Activated CD4-positive, alpha-beta T cell treated with anti-CD3 and anti-CD28 coated beads, Interleukin-2, amount 10 ng/mL, durations not matched to agents 24 days and 14 days (primary cell): ENCODE data around the gene CSNK1G3. TPM values are rescaled to one million over a fixed set of nuclear protein-coding genes. Genes with fewer than 3 reads are reported as not detected.

Experiments used
- DNase-seq: peaks from one replicate; pipeline ENCODE4 v3.0.0; 2022
- H3K27ac Mint-ChIP-seq: one replicate; pipeline ENCODE4 v1.8.0; 2022; ENCODE audit warnings: mild to moderate bottlenecking, mixed read lengths
- H3K27me3 Mint-ChIP-seq: one replicate; pipeline ENCODE4 v1.8.0; 2022; ENCODE audit warnings: mixed read lengths
- H3K36me3 Mint-ChIP-seq: one replicate; pipeline ENCODE4 v1.8.0; 2022; ENCODE audit warnings: low read depth, mild to moderate bottlenecking, mixed read lengths
- H3K4me1 Mint-ChIP-seq: one replicate; pipeline ENCODE4 v1.8.0; 2021; ENCODE audit warnings: mixed read lengths
- H3K4me3 Mint-ChIP-seq: one replicate; pipeline ENCODE4 v1.8.0; 2022; ENCODE audit warnings: mild to moderate bottlenecking, moderate library complexity, mixed read lengths
- H3K9me3 Mint-ChIP-seq: one replicate; pipeline ENCODE4 v1.8.0; 2021; ENCODE audit warnings: mixed read lengths
- intact Hi-C: fragments of 100-400 bp; cut with micrococcal nuclease; formaldehyde crosslinking; loops from one replicate; pipeline ENCODE4 v1.15.1; 2023
- total RNA-seq: library from RNA; stranded (reverse); gene quantifications from 2 replicates; pipeline ENCODE4 v1.2.3, GENCODE V29; 2022

Gene CSNK1G3
- total RNA-seq, 1 donor from 2014 or later: 36.6 TPM

- intact Hi-C loops: no loop called here
- DNase-seq: no peak
- Mint-ChIP-seq H3K27me3 (no peaks in the 10 kb centered on the region), H3K27ac (no peak overlapping the region), H3K9me3 (no peaks in the 10 kb centered on the region), H3K36me3 (peaks cover 23% of the 10 kb centered on the region), H3K4me3 (no peak overlapping the region), H3K4me1 (peaks cover 11% of the 10 kb centered on the region)
Observed at GRCh38 chr5:123557907-123558306, 45.9 kb downstream of the CSNK1G3 start.

DNA sequence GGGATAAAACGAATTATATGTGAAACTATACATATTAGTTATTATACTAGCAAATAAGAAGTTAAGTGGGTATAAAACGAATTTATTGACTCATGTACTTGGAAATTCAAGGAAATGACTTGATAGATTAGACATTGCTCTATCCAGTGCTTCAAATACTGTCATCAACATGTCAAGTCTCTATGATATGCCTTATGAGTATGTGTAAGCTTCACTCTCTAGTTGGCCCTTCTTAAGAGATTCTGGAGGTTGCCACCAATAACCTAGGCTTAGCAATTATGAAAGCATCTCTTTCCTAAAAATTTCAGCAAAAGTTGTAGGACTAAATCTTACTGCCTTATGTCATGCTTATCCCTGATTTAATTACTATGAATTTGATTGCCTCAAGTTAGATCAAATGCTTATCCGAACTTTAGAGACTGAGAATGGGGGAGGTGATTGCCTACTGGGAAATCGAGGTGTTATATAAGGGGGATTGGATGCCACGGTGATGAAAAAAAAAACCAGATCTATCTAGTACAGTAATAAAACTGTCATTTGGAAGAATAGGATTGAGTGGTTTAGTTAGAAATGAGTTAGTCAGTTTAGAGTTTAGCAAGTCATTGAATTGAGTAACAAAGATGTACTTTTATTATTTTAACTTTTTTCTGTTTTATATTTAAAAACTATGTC is 46.9 kb downstream of the CSNK1G3 start:
- DNase-seq: no peak
- peaks cover 23% of the 10 kb centered on the region for H3K36me3 Mint-ChIP-seq
- H3K9me3 Mint-ChIP-seq: no peaks in the 10 kb centered on the region
- intact Hi-C loops: no loop called here
- peaks cover 11% of the 10 kb centered on the region for H3K4me1 Mint-ChIP-seq
- H3K4me3 Mint-ChIP-seq: no peak overlapping the region
- H3K27ac Mint-ChIP-seq: no peak overlapping the region
- H3K27me3 Mint-ChIP-seq: no peaks in the 10 kb centered on the region

DNA sequence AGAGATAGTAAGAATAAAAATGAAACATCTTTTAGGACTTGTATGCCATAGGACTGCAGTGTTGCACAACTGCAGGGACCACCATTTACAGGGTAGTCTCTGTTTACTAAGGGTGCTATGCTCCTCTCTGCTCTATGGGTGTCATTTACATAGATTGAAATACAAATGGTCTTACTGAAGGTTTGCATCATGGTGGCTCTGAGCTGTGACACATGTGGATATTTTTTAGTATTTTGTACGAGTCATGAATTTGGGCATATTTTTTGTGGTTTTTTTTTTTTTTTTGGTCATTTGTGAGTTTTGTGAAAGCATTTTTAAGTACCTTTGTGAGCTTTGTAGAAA is 47.4 kb downstream of the CSNK1G3 start:
- Mint-ChIP-seq H3K4me1 (peaks cover 11% of the 10 kb centered on the region), H3K4me3 (no peak overlapping the region), H3K27ac (peak overlapping the region; percentile 31), H3K27me3 (no peaks in the 10 kb centered on the region), H3K36me3 (peaks cover 23% of the 10 kb centered on the region), H3K9me3 (no peaks in the 10 kb centered on the region)
- intact Hi-C loops: no loop called here
- DNase-seq: no peak

- intact Hi-C loops: no loop called here
- no peaks in the 10 kb centered on the region for H3K27me3 Mint-ChIP-seq
Observed at GRCh38 chr5:123561230-123561629, 49.3 kb downstream of the CSNK1G3 start.

DNA sequence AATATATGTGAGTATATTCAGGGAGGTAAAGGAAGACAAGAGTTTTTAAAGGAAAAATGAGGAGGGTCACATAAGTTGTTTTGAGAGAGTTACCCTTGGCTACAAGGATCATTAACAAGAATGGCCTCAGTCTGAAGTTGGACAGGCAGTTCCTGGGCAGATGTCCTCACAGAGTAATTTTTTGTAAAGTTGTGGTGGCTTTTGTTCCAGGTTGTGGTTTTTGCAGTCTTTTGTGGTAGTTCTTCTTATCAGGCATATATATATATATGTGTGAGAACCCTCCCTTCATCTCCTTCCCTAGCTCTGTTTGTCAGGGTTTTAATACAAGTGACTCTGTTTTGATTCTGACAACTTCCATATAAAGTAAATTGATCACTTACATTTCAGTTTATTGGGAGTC is 60.0 kb downstream of the CSNK1G3 start:
- H3K4me3 Mint-ChIP-seq: no peak overlapping the region
- no peak overlapping the region for H3K27ac Mint-ChIP-seq
- H3K9me3 Mint-ChIP-seq: peaks cover under 1% of the 10 kb centered on the region
- intact Hi-C loops: no loop called here
- no peaks in the 10 kb centered on the region for H3K27me3 Mint-ChIP-seq
- no peak for DNase-seq
- peaks cover 4% of the 10 kb centered on the region for H3K4me1 Mint-ChIP-seq
- H3K36me3 Mint-ChIP-seq: peaks cover 15% of the 10 kb centered on the region

More at GRCh38 chr5:123561230-123561629, 49.3 kb downstream of the CSNK1G3 start:
- Mint-ChIP-seq H3K36me3 (peaks cover 28% of the 10 kb centered on the region), H3K4me1 (peaks cover 11% of the 10 kb centered on the region), H3K4me3 (no peak overlapping the region), H3K9me3 (no peaks in the 10 kb centered on the region), H3K27ac (no peak overlapping the region)
- no peak for DNase-seq

DNA sequence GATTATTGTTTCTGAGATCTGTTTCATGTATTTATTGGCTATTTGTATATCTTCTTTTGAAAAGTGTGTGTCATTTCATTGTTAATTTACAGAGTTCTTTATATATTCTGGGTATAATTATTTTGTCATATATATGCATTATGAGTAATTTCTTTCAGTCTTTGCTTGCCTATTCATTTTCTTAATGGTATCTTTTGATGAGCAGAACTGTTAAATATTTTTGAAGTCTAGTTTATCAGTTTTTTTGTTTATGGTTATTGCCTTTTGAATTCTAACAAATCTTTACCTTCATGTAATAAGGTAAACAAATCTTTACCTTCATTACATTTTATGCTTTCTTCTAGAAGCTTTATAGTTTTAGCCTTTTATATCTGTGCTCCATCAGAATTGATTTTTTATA is 66.4 kb downstream of the CSNK1G3 start:
- H3K4me1 Mint-ChIP-seq: no peaks in the 10 kb centered on the region
- H3K27me3 Mint-ChIP-seq: no peaks in the 10 kb centered on the region
- DNase-seq: no peak
- no peak overlapping the region for H3K27ac Mint-ChIP-seq
- H3K9me3 Mint-ChIP-seq: no peaks in the 10 kb centered on the region
- no peak overlapping the region for H3K4me3 Mint-ChIP-seq
- intact Hi-C loops: no loop called here
- H3K36me3 Mint-ChIP-seq: peaks cover 32% of the 10 kb centered on the region

GRCh38 chr5:123579410-123579809 is 67.4 kb downstream of the CSNK1G3 start:
- no peak overlapping the region for H3K27ac Mint-ChIP-seq
- no peaks in the 10 kb centered on the region for H3K27me3 Mint-ChIP-seq
- H3K4me3 Mint-ChIP-seq: no peak overlapping the region
- H3K36me3 Mint-ChIP-seq: peaks cover 35% of the 10 kb centered on the region
- H3K4me1 Mint-ChIP-seq: no peaks in the 10 kb centered on the region
- DNase-seq: no peak
- no peaks in the 10 kb centered on the region for H3K9me3 Mint-ChIP-seq
- intact Hi-C loops: no loop called here

DNA sequence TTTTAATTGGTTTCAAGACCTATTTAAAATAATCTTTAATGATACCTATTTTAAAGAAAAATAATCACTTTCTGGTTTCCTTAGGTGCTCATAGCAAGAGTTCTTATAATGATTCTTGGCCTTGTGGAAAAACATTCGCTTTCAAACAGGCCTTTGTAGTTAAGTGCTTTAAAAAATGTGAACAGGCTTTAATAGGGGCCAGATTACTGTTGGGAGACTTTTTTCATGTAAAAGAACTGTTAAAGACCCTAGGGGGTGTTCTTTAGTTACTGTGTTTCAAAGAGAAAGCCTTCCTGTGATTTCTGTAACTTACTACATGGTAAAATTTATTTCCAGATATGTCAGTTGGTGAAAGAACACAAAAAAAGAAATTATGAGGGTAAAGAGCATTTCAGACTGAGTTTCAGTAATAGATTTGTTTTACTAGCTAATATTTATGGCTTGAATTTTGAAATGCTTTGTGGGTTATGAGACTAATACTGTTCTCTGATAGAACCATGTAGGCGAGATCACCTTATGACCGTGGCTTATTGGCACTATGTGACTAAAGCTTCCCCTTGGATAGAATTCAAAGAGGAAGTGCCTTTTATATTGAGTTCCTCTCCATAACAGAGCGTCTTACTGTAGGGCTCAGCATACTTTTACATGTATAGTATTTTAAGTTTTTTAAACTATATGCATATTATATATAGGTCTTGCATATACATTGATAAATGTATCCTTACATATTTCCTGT is 70.7 kb downstream of the CSNK1G3 start:
- intact Hi-C loops: no loop called here
- Mint-ChIP-seq H3K4me1 (no peaks in the 10 kb centered on the region), H3K27me3 (no peaks in the 10 kb centered on the region), H3K27ac (no peak overlapping the region), H3K9me3 (no peaks in the 10 kb centered on the region), H3K4me3 (no peak overlapping the region), H3K36me3 (peaks cover 33% of the 10 kb centered on the region)
- DNase-seq: no peak

DNA sequence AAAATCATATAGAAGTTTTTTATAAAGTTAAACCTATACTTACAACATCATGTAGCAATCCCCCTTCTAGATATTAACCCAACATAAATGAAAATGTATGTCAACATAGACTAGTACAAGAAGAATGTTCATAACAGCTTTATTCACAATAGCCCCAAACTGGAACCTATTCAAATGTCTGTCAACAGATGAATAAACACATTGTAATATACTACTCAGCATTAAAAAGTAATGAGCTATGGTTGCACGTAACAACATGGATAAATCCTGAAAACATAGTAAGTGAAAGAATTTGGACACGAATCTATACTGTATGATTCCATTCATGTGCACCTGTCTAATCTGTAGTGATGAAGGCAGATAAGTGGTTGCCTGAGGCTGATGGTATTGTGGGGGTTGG is 73.9 kb downstream of the CSNK1G3 start:
- H3K9me3 Mint-ChIP-seq: no peaks in the 10 kb centered on the region

DNA sequence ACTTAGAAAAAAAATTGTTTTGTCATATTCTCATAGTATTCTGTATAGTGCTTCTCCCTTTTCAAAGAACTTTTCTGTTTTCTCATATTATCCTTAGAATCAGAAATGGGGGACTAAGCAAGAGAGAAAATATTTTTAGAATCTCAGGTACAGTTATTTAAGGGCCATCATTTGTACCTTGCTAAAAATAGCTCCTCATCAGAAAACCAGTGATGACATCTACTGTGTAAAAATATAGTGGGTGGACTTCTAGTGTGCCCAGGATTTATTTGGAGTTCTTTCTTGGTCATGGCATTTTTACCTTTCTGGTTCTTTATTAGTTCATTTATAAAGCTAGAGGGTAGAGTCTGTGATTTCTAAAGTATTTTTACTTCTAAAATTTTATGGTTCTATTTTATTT is 82.5 kb downstream of the CSNK1G3 start:
- Mint-ChIP-seq H3K9me3 (peaks cover 4% of the 10 kb centered on the region), H3K4me3 (no peak overlapping the region), H3K4me1 (no peaks in the 10 kb centered on the region), H3K27me3 (no peaks in the 10 kb centered on the region), H3K36me3 (peaks cover 37% of the 10 kb centered on the region), H3K27ac (no peak overlapping the region)
- DNase-seq: no peak
- intact Hi-C loops: no loop called here

More for the DNA sequence above, 73.9 kb downstream of the CSNK1G3 start:
- H3K4me1 Mint-ChIP-seq: no peaks in the 10 kb centered on the region
- no peak overlapping the region for H3K4me3 Mint-ChIP-seq
- H3K27ac Mint-ChIP-seq: no peak overlapping the region
- H3K27me3 Mint-ChIP-seq: no peaks in the 10 kb centered on the region
- no peak for DNase-seq
- H3K36me3 Mint-ChIP-seq: peaks cover 23% of the 10 kb centered on the region
- intact Hi-C loops: no loop called here

- no peaks in the 10 kb centered on the region for H3K27me3 Mint-ChIP-seq
- intact Hi-C loops: no loop called here
- peaks cover 2% of the 10 kb centered on the region for H3K9me3 Mint-ChIP-seq
- H3K36me3 Mint-ChIP-seq: peaks cover 35% of the 10 kb centered on the region
- no peak overlapping the region for H3K27ac Mint-ChIP-seq
- no peaks in the 10 kb centered on the region for H3K4me1 Mint-ChIP-seq
- no peak for DNase-seq
- no peak overlapping the region for H3K4me3 Mint-ChIP-seq
Observed at GRCh38 chr5:123597018-123597417, 85.0 kb downstream of the CSNK1G3 start.

DNA sequence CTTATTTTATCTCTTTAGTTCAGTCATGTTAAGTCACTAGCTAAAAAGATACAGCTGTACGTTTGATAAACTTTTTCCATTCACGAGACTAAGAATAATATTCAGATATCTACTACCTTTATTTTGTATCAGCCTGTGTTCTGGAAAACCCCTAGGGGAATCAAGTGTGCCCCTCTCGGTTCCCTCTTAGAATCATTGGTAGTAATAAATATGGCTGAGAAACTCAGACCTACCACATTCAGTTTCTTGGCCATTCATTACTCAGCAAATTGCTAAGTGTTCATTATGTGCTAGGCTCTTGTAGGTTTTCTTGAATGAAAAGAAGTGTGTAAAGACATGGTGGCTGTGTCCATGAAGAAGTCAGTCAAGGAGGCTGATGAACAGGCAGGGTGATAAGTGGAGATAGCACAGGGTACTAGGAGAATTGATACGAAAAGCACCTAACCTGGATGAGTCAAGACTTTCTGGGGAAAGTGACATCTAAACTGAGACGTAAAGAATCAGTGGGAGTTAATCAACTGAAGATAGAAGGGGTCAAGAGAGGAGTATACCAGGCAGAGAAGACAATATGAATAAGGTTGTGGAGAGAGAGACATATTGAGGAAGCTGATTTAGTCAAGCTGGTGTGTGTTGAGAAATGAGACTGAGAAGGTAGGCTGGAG is 86.2 kb downstream of the CSNK1G3 start:
- Mint-ChIP-seq H3K27ac (no peak overlapping the region), H3K4me3 (no peak overlapping the region), H3K36me3 (peaks cover 37% of the 10 kb centered on the region), H3K4me1 (no peaks in the 10 kb centered on the region), H3K9me3 (no peaks in the 10 kb centered on the region), H3K27me3 (no peaks in the 10 kb centered on the region)
- DNase-seq: no peak
- intact Hi-C loops: no loop called here

- intact Hi-C loops: no loop called here
- peaks cover 2% of the 10 kb centered on the region for H3K4me1 Mint-ChIP-seq
Observed at GRCh38 chr5:123599171-123599570, 87.2 kb downstream of the CSNK1G3 start.

GRCh38 chr5:123601610-123602009 is 89.6 kb downstream of the CSNK1G3 start:
- no peak for DNase-seq
- H3K4me3 Mint-ChIP-seq: no peak overlapping the region
- no peaks in the 10 kb centered on the region for H3K27me3 Mint-ChIP-seq
- H3K27ac Mint-ChIP-seq: no peak overlapping the region
- H3K9me3 Mint-ChIP-seq: no peaks in the 10 kb centered on the region
- intact Hi-C loops: no loop called here
- peaks cover 2% of the 10 kb centered on the region for H3K4me1 Mint-ChIP-seq
- peaks cover 35% of the 10 kb centered on the region for H3K36me3 Mint-ChIP-seq

More at GRCh38 chr5:123599171-123599570, 87.2 kb downstream of the CSNK1G3 start:
- Mint-ChIP-seq H3K27me3 (no peaks in the 10 kb centered on the region), H3K4me3 (no peak overlapping the region), H3K27ac (no peak overlapping the region), H3K9me3 (no peaks in the 10 kb centered on the region), H3K36me3 (peaks cover 38% of the 10 kb centered on the region)
- no peak for DNase-seq
